ENCODE data around the gene IQCF6. TPM values are rescaled to one million over a fixed set of nuclear protein-coding genes. Genes with fewer than 3 reads are reported as not detected.
"Not testable (repeated sequence)": the region's sequence is repeated elsewhere in the genome, so short reads cannot be mapped to it uniquely, and the experiment has no call there.

The IQCF6 gene
- not detected in 2 replicates for total RNA-seq

DNA sequence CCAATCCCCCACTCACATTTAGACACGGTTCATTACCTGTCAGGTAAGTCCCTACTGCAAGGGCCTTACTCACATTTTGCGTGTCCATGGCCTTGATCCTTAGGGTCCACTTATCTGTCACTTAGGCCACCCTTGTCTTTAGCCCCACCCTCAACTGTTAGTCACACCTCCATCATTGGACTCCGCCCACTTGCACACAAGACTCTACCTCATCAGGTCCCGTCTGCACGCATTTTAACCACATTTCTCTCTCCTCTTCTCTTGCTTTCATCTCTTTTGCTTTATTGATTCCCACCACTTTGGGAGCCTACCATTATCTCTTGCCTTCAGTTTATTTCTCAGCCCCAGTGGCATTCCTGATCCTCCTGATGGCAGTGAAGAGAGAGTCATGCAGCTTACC is at the start of gene IQCF6:
IQCF6 (minus strand) TSS at position 101 of the 400 bp plus-strand sequence; CDS start at position 88, 13 bp downstream.
- no peak for DNase-seq (ENCODE audit: low read depth)

GRCh38 chr3:51828297-51828696 is 49.3 kb upstream of the IQCF6 start:
- DNase-seq (ENCODE audit: low read depth): no peak

GRCh38 chr3:51819709-51820406 is 40.8 kb upstream of the IQCF6 start:
- no peak for DNase-seq (ENCODE audit: low read depth)

GRCh38 chr3:51819151-51819550 is 40.1 kb upstream of the IQCF6 start:
- no peak for DNase-seq (ENCODE audit: low read depth)

DNA sequence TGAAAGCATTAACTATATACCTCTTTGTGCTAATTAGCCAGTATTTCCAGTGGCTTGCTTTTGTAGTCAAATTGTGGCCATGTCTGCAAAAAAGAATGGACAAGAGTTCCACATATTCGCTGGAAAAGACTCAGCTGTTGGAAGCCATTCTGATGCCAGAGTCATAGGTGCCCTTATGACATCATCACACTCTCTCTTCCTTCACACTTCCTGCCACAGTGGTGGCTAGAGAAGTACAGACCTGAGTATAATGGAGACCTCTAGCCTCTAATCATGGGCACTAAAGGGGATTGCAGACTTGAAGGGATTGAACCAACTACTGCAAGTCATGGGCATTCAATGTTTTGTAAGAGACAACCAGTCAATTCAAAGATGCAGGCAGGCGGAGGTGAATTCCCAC is 38.3 kb upstream of the IQCF6 start:
- no peak for DNase-seq (ENCODE audit: low read depth)

DNA sequence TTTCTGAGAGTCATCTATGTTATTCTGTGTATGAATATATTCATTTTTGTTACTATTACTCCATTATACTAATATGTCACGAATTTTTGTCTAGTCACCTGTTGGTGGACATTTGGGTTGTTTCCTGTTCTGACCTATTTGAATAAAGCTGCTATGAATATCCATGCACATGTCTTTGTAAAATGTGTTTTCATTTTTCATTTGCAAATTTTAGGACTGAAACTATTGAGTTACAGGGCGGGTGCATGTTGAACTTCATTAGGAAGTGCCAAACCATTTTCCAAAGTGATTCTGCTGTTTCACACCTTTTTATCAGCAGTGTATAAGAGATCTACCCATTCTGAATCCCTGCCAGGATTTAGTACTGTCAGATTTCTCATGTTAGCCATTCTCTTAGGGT is 37.7 kb upstream of the IQCF6 start:
- no peak for DNase-seq (ENCODE audit: low read depth)

- no peak for DNase-seq (ENCODE audit: low read depth)
Measured at GRCh38 chr3:51815614-51816013, 36.6 kb upstream of the IQCF6 start.

- no peak for DNase-seq (ENCODE audit: low read depth)
Measured at GRCh38 chr3:51814034-51814433, 35.0 kb upstream of the IQCF6 start.

GRCh38 chr3:51813539-51813938 is 34.5 kb upstream of the IQCF6 start:
- peak; percentile 23 for DNase-seq (ENCODE audit: low read depth)

DNA sequence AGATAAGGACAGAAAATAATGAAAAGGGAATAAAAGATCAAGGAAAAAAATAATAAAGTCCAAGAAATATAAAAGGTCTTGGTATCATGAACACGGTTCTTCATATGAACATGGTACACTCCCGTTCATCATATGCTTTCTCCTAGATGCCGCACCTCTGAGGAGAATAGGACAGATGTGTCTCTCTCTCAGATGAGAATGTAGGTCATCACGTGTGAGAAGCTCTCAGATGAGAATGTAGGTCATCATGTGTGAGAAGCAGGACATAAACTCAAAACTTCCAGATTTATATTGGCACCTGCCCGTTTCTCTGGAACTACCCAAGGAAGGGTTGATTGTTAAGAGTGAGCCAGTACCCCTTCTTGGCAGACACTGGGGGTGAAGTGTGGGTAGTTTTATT is 29.9 kb upstream of the IQCF6 start:
- no peak for DNase-seq (ENCODE audit: low read depth)

DNA sequence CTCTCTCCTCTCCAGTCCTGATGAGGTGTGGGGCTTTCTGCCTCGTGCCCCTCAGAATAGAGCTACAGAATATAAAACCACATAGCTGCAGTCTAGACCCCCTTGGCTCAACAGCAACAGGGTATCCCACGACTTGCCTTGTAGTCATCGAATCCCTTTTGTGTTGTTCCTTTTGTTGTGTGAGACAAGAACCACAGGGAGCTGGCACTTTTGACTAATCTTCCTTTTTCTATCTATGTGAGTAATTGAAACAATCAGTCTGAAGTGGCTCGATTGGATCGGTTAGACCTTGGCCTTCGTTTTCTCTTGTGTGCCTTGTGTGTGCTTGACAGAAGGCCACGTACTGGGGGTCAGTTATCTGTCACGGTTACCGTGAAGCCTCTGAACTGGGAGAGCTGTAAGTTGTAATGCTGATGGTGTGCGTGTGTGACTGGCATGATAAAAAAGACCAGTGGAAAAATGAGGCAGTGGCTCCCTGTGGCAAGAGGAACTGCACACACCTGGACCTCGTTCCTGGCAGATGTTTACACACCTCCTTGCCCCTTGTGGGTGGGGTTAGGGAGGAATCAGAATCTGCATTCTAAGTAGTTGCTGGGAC is 23.2 kb upstream of the IQCF6 start:
- DNase-seq (ENCODE audit: low read depth): no peak

DNA sequence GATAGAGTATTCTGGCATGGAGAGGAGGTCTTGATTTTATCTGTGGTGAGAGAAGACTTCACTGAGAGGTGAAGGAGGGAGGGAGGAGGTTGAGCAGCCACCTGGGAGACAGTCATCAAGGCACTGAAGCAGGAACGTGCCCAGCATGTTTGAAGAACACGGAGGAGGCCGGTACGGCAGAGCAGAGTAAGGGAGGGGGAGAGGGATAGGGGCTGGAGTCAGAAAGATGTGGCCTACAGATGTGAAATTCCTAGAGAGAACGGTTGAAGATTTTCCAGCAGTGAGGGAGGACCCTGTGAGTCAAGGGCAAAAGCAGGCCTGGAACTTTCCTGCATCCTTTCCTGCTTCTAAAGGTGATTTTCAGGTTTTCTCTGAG is 21.7 kb upstream of the IQCF6 start:
- DNase-seq (ENCODE audit: low read depth): no peak

- peak; percentile 86 for DNase-seq (ENCODE audit: low read depth)
Measured at GRCh38 chr3:51799879-51800749, 21.1 kb upstream of the IQCF6 start.

DNA sequence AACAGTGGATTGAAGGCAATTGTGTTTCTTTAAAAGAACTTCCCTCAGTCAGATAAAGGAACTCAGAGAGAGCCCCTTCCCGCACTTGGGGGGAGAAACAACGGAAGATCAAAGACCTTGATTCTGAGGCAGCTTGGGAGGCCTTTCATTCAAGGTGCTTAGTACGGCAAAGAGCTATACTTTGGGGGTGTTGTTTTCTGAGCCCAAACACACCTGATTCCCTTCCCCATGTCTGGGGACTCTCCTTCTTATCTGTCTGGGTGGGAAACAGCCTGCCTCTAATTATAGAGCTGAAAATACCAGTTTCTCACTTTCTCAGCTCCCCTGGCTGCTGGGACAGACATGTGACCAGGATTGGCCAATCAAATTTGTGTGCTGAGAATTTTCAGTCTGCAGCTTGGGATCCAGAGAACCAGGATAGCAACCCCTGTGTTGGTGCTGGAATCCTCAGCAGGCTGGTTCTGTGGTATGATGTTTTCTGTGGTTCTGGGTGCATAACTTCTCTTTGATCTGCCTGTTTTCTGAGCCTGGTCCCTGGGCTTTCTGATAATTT is 19.4 kb upstream of the IQCF6 start:
- peak; percentile 5 for DNase-seq (ENCODE audit: low read depth)

DNA sequence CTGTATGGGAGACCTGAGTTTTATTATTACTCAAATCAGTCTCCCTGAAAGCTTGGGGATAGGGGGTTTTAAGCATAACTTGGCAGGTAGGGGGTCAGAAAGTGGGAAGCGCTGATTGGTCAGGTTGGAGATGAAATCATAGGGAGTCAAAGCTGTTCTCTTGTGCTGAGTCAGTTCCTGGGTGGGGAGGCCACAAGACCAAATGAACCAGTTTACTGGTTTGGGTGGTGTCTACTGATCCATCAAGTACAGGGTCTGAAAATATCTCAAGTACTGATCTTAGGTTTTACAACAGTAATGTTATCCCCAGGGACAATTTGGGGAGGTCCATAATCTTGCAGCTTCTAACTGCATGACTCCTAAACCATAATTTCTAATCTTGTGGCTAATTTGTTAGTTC is 17.8 kb upstream of the IQCF6 start:
- DNase-seq (ENCODE audit: low read depth): no peak

DNA sequence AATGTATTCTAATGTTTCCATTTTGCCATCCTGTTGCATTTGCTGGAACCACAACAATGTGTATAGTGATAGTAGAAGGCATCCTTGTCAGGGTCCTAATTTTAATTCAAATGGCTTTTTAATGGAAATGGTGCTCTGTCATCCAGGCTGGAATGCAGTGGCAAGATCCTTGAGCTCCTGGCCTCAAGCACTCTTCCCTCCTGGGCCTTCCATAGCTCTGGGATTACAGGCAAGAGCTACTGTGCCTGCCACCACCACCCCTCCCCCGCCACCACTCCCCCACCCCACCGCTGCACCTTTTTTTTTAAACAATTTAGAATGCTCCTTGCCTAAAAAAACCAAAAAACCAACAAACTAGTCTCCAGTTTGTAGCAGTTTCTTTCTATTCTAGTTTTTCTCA is 15.2 kb upstream of the IQCF6 start:
- no peak for DNase-seq (ENCODE audit: low read depth)

GRCh38 chr3:51792206-51792605 is 13.2 kb upstream of the IQCF6 start:
- DNase-seq (ENCODE audit: low read depth): no peak

DNA sequence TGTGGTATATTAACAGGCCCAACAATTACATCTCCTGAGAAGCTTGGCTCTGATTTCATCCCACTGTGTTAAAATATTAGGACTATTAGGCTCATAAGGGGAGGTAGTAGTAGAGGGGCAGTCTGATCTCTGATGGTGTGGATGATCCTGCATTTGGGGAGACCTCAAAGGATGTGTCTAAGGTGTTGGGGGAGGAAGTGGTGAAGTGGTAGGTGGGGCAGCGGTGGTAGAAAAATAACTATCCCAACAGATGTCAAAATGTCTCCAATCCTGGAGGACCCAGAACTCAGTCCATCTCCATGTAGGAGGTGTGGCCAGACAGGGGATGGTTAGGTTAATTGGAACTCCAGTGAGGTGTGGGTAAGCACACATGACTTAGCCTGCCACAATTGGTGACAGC is 10.4 kb upstream of the IQCF6 start:
- DNase-seq (ENCODE audit: low read depth): no peak

- DNase-seq (ENCODE audit: low read depth): not testable (repeated sequence)
Measured at GRCh38 chr3:51787576-51787975, 8.5 kb upstream of the IQCF6 start.

GRCh38 chr3:51786267-51786666 is 7.2 kb upstream of the IQCF6 start:
- DNase-seq (ENCODE audit: low read depth): no peak

DNA sequence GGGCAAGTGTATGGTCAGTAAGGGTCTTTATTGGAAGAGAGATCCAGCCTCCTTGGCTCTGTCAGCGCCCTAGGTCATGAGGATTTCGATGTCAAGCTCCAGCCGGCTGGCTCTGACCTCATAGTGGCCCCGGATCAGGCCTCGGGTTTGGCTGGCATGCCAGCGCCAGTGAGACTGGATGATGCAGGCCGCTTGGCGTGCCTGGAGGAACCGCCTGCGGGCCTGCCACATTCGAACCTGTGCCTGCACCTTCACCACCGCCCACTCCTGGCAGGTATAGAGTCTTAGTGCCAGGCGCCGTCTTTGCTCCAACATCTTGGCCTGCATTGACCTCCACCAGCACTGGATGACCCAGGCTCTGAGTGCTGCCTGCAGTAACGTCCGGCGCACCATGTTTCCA is 483 bp downstream of the IQCF6 start:
- no peak for DNase-seq (ENCODE audit: low read depth)

DNA sequence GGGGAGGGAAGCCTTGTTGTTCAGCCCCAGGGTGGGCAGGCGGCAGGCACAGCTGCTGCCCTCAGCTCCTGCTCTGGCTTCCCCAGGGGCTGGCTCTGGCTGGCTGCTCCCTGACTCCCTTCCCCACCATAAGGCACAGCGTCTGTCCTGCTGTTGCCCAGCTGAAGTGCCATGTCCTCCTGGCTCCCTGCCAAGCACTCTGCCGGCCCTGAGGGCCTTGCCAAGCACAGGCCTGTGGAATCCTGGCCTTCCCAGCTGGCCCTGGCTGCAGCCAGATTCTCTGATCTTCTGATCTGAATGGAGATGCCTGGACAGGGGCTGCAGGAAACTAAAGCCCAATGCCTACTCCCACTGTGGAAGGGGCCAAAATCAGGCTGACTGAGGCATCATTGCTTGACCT is 1.1 kb downstream of the IQCF6 start:
- DNase-seq (ENCODE audit: low read depth): peak; percentile 17
